H1 (cell line): ENCODE measurements around the gene PLPPR1.

Experiments used
- EGR1 ChIP-seq: IDR thresholded peaks from 2 replicates; pipeline ENCODE4 v1.6.1; 2011; ENCODE audit warnings: low read depth, low read length, borderline replicate concordance
- KDM5A ChIP-seq: fragments of 200-600 bp; IDR thresholded peaks from 2 replicates; pipeline ENCODE4 v1.7.1; 2012; ENCODE audit warnings: mild to moderate bottlenecking, low read length, inconsistent platforms, mixed read lengths
- POLR2AphosphoS5 ChIP-seq: IDR thresholded peaks from 2 replicates; pipeline ENCODE4 v1.6.1; 2011; ENCODE audit warnings: low read depth, low read length

GRCh38 chr9:101165131-101165530, 136.6 kb downstream of the PLPPR1 start:
- TF ChIP-seq KDM5A = no peak
- TF ChIP-seq EGR1 = no peak
- TF ChIP-seq POLR2AphosphoS5 = no peak
